GM18873 (cell line): ENCODE results near the gene MYO9A.
"Not testable (repeated sequence)": the region's sequence is repeated elsewhere in the genome, so short reads cannot be mapped to it uniquely, and the experiment has no call there.

Source experiments
- ATAC-seq: cut with Tn5 transposase; IDR thresholded peaks from one replicate; pipeline ENCODE4 v1.9.1; 2021; ENCODE audit warnings: mild to moderate bottlenecking, moderate library complexity, moderate number of reproducible peaks; ENCODE audit not compliant: unreplicated experiment, low FRiP score

The MYO9A gene

DNA sequence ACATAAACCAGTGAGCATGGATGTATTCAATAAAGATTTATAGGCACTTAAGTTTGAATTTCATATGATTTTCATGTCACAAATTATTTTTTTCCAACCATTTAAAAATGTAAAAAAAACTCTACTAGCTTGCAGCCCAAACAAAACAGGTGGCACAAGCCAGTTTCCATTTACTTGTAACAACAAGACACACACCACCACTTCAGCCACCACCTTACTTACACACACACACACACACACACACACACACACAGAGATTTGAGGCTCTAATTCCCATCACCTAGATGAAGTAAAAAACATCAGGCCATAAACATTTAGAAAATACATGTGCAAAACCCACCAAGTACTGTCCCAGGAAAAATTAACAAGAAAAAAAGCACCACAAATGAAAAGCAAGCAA lies 25.3 kb downstream of the MYO9A start:
- ATAC-seq: no peak

DNA sequence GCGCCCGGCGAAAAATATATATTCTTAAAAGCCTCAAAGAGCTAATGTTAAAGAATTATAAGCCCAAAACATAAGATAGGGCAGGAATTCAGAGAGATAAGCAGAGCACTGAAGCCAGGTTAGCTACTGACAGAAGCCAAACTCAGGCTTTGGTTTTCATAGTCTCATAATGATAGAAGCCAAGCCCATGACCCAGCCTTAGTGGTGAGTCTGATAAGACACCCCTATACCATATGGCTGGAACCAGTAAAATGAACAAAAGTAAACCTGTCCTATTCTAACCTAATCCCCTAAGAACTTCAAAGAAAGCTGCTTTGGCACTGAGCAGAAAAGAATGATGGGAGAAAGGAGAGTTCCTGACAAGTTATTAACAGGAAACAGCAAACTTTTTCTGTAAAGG lies 25.9 kb downstream of the MYO9A start:
- ATAC-seq: no peak

DNA sequence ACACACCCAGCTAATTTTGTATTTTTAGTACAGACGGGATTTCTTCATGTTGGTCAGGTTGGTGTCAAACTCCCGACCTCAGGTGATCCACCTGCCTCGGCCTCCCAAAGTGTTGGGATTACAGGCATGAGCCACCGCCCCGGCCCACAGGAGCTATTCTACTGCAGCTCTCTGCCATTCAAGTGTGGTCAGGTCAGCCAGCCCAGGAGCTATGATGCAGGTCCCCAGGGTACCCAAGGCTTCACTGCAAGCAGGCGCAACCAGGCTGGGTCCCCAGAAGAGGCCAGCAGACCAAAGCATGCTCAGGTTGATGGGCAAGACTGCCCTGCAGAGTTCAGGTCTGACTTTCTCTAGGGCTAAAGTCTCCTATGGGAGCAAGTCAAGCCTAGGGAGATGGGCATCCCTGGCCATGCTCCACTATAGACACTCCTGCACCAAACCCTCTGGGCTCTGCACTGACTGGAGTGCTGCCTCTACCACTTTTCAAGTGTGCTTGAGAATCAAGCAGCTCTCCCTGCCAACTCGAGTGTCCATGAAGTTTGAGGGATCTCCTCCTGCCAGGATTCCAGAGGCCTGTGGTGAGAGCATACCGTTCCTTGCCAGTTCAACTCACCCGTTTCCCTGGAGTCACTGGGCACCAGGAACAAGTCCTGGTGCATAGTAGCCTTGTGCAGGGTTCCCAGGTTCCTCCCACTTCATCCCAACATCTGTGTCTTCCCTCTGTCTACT lies 30.9 kb downstream of the MYO9A start:
- no peak for ATAC-seq

DNA sequence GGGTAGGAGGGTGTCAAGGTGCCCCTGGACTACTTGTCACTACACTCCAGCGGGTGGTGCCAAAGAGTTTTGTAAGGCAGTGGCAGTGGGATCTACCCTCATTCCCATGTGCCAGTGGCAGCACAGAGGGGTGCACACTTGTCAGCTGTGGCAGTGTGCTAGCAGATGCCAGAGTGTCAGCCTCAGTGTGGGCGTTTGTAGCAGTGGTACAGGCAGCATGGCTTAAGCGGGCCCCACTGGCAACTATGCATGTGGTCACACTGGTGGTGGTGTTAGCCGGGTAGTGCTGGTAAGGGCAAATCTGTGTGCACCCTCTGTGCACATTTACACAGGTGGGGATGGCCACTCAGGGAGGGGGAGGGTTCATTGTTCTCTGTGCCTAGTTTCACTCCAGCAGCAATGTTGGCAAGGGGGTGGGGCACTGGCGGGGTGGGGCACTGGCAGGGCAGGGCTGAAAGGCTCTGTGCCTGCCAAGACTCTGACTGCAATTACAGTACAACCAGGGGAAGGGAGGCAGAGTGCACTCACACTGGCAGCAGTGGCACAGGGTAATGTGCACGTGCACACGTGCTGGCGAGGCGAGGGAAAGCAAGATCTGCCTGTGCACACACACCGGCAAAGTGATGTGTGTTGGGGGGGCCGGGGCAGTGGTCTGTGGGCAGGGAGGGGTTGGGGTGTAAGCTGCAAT lies 31.8 kb downstream of the MYO9A start:
- ATAC-seq: no peak

DNA sequence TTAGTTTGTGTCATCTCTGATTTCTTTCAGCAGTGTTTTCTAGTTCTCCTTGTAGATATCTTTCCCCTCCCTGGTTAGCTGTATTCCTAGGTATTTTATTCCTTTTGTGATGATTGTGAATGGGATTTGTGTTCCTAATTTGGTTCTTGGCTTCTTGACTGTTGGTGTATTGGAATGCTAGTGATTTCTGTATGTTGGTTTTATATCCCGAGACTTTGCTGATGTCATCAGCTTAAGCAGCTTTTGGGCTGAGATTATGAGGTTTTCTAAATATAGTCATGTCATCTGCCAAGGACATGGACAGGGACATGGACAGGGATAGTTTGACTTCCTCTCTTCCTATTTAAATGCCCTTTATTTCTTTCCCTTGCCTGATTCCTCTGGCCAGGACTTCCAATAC lies 35.8 kb downstream of the MYO9A start:
- ATAC-seq: no peak

DNA sequence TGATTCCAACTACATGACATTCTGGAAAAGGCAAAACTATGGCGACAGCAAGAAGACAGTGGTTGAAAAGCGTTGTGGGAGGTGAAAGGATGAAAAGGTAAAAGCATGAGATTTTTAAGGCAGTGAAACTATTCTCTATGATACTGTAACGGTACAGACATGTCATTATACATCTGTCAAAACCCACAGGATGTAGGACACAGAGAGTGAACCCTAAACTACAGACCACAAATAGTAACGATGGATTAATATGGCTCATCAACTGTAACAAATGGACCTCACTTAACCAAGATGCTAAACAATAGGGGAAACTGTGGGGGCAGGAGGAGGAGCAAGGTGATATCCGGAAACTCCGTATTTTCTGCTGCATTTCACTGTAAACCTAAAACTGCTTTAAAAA lies 39.1 kb downstream of the MYO9A start:
- ATAC-seq: peak; percentile 64

DNA sequence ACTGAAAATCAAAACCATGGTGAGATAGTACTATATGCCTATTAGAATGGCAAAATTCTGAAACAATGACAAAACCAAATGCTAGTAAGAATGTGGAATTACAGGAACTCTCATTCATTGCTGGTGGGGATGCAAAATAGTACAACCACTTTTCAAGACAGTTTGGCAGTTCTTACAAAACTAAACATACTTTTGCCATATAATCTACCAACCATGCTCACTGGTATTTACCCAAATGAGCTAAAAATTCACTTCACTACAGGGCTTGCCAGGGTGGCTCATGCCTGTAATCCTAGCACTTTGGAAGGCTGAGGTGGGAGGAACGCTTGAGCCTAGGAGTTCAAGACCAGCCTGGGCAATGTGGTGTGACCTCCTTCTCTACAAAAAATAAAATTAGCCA lies 40.0 kb downstream of the MYO9A start:
- no peak for ATAC-seq

DNA sequence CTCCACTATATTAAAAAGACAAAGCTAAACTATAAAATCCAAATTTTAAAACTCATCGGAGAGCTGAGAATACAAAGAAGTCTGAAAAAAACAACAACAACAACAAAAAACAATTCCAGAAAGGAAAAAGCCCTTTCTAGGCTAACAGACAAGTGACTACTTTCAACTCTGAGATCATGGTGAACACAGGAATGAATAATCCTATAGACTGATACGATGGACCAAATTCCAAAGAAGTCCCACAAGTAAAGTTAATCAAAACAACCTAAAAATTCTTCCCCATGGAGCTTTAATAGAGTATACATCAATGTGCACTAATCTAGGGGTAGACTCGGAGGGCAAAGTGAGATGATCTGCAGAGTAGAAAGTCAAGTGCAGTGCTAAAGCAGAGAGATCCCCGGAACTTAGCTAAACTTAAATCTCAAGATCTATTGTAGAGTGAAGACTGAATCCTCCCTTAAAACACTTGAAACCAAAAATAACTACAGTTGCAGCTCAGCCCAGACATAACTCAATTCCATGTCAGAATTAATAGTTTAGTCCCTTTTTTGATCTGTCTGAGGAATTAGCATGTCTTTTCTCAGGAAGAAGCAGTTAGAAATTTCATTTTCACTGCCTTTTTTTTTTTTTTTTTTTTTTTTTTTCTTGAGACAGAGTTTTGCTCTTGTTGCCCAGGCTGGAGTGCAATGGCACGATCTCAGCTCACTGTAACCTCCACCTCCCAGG lies 43.5 kb downstream of the MYO9A start:
- no peak for ATAC-seq

DNA sequence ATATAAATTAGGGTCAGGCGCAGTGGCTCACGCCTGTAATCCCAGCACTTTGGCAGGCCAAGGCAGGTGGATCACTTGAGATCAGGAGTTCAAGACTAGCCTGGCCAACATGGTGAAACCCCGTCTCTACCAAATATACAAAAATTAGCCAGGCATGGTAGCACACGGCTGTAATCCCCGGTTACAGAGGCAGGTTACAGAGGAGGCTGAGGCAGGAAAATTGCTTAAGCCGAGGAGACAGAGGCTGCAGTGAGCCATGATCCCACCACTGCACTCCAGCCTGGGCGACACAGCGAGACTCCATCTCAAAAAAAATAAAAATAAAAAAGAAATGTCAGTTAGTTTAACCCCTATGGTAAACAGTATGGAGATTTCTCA lies 46.5 kb downstream of the MYO9A start:
- ATAC-seq: not testable (repeated sequence)

DNA sequence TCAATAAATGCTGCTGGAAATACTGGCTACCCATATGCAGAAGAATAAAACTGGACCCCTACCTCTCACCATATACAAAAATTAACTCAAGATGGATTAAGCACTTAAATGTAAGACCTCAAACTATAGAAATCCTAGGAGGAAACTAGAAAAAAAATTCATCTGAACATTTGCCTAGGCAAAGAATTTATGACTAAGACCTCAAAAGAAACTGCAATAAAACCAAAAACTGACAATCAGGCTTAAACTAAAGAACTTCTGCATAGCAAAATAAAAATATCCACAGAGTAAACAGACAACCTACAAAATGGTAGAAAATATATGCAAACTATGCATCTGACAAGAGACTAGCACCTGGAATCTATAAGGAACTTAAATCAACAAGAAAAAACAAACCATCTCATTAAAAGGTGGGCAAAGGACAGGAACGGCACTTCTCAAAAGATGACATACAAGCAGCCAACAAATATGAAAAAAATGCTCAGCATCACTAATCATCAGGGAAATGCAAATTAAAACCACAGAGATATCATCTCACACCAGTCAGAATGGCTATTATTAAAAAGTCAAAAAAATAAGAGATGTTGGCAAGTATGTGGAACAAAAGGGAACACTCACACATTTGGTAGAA lies 47.0 kb downstream of the MYO9A start:
- no peak for ATAC-seq

DNA sequence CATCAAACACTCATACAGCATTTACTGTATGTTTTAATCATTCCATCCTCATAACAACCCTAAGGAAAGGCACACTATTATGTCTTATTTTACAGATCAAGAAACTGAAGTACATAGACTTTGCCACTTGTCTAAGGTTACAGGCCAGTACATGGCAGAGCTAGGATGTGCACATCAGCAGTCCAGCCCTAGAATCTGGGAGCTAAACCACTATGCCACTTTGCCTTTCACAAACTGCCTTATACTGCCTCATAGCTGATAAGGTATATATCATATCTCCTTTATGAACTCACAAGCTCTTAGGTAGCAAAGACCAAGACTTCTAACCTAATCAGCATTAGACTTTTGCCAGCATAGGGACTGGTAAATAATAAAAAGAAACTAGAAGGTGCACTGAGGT lies 49.1 kb downstream of the MYO9A start:
- no peak for ATAC-seq

DNA sequence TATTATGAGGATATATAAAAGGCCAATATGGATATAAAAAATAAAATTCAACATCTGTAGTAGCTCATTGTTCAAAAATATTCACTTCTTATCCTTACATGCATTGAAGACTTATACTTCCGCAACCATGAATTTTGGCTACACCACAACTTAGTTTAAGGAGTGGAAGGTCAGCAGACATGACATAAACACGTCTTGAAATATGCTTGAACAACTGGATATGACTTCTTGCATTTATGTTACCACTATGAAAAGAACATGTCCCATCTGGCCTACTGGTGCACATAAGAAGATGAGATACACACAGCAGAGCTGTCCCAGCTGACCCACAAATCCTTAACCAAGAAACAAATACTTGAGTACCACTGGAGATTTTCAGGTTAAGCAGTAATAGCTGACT lies 52.1 kb downstream of the MYO9A start:
- ATAC-seq: no peak

DNA sequence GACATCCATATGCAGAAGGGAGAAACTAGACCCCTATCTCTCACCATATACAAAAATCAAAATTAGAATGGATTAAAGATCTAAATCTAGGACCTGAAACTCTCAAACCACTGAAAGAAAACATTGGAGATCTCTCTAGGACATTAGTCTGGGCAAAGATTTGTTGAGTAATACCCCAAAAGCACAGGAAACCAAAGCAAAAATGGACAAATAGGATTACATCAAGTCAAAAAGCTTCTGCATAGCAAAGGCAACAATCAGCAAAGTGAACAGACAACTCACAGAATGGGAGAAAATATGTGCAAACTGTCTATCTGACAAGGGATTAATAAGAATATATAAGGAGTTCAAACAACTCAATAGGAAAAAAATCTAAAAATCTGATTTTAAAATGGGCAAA lies 54.8 kb downstream of the MYO9A start:
- no peak for ATAC-seq

DNA sequence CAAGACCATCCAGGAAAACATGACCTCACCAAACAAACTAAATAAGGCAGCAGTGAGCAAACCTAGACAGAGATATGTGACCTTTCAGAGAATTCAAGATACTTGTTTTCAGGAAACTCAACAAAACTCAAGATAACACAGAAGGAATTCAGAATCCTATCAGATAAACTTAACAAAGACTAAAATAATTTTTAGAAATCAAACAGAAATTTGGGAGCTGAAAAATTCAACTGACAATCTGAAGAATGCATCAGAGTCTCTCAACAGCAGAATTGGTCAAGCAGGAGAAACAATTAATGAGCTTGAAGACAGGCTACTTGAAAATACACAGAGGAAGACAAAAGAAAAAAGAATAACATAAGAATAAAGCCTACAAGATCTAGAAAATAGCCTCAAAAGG lies 55.6 kb downstream of the MYO9A start:
- no peak for ATAC-seq

DNA sequence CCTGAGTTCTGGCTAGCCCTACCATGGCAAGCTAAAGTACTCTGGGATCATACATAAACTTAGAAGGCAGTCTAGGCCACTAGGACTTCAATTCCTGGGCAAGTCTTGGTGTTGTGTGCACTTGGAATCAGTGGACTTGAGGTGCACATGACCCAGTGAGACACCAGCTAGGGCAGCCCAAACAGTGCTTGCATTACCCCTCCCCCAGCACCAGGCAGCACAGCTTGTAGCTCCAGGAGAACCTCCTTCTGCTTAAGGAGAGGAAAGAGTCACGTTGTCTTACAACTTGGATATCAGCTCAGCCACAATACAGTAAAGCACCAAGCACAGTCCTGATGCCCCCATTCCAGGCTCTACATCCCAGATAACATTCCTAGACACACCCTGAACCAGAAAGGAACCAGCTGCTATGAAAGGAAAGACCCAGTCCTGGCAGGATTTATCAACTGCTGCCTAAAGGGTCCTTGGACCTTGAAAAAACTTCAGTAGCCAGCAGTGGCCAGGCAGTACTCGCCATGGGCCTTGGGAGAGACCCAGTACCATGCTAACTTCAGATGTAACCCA lies 57.2 kb downstream of the MYO9A start:
- no peak for ATAC-seq

DNA sequence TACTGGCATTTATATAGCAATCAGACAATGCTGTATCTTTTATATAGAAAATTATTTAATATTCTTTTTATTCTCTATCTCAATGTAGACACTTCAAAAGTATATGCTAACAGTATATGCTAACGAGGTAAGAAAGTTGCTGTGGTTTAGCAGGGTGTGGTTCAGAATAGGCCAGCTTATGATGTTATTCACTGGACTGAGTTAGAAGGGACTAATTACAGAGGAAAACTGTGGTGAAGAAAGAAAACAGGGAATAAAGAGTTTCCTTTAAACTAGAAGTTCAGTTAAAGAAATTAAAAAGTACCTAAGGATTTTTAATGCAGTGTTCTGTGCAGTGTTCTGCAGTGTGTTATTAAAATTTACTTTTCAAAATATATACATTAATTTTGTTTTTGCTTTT lies 59.4 kb downstream of the MYO9A start:
- no peak for ATAC-seq

DNA sequence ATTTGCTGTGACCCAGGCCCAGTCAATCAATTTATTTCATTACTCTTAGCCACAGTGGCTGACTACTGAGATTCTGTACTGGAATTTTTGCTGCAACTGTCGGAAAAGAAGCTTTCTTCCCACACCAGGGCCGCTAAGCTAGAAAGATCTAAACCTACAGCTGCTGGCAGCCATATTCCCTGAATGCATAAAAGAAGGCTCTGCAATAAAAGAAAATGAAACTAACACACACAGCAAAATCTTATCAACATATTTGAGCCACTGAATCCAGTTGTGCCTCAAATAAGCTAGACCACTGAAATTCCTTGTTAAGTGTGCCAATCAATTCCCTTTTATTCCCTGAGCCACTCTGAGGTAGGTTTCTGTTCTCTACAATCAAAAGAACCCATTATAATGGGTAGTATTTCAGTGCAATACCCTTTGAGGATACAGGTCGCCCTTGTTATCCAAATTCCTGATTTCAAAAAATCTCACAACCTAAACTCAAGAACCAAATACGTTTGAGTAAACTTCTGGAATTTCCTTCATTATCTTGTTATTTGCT lies 60.3 kb downstream of the MYO9A start:
- ATAC-seq: no peak

DNA sequence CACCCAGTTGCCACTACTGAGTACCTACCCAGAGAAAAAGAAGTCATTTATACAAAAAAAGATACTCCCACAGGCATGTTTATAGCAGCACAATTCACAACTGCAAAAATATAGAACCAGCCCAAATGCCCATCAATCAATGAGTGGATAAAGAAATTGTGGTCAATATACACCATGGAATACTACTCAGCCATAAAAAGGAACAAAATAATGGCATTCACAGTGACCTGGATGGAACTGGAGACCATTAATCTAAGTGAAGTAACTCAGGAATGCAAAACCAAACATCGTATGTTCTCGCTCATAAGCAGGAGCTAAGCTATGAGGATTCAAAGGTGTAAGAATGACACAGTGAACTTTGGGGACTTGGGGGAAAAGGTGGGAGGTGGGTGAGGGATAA lies 61.7 kb downstream of the MYO9A start:
- not testable (repeated sequence) for ATAC-seq

DNA sequence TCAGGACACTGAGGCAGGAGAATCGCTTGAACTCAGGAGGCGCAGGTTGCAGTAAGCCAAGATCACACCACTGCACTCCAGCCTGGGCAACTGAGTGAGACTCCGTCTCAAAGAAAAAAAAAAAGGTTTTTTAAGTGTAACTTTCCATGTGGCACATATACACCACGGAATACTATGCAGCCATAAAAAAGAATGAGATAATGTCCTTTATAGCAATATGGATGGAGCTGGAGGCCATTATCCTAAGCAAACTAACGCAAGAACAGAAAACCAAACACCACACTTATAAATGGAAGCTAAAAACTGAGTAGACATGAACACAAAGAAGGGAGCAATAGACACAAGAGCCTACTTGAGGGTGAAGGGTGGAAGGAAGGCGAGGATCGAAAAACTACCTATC lies 64.7 kb downstream of the MYO9A start:
- ATAC-seq: not testable (repeated sequence)

DNA sequence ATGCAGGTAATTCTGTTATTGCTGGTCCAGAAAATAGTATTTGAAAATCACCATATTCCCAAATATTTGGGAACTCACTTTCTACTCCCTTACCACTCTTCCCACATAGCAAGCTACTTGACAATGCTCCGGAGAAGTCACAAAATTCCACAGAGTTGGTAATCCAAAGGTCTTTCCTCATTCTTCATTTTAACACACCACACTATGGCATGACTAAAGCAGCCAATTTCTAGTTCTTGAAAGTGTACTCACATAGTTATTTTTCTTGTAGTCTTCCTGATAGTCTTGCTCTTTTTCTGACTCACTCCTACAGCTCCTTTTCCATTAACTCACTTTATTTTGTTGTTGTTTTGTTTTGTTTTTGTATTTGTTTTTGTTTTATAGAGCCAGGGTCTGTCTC lies 67.2 kb downstream of the MYO9A start:
- ATAC-seq: no peak

DNA sequence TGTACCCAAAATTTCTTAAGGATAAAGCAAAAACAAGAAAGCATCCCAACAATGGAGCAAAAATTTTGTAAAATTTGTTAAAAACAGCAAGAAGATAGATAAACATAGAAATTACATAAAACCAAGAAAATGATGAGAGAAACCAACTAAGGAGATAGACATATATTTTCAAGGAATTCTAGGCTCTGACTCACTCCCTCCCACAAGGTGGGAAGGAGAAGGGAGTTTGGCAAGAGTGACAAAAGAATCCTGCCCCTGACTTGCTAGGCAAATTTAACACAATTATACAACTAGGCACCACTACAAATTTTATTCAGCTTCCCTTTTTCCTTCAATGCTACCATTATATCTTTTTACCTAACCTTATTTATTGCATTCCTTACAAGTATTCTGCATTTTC lies 70.9 kb downstream of the MYO9A start:
- ATAC-seq: no peak
